Colonic mucosa (tissue), 4 donors: ENCODE data around the gene AXDND1. TPM values are rescaled to one million over a fixed set of nuclear protein-coding genes. Genes with fewer than 3 reads are reported as not detected.
"Not testable (repeated sequence)": the region's sequence is repeated elsewhere in the genome, so short reads cannot be mapped to it uniquely, and the experiment has no call there.

Experiments used
- DNase-seq: peaks from one replicate; pipeline ENCODE4 v3.0.0-alpha.2; 2020
- H3K27ac ChIP-seq: fragments of 200-600 bp; one replicate; pipeline ENCODE4 v1.8.0; 2021
- H3K27me3 ChIP-seq: fragments of 200-600 bp; one replicate; pipeline ENCODE4 v1.8.0; 2021
- H3K36me3 ChIP-seq: fragments of 200-600 bp; one replicate; pipeline ENCODE4 v1.8.0; 2021
- H3K4me1 ChIP-seq: fragments of 200-600 bp; one replicate; pipeline ENCODE4 v1.8.0; 2021; ENCODE audit warnings: mild to moderate bottlenecking
- H3K4me3 ChIP-seq: fragments of 200-600 bp; one replicate; pipeline ENCODE4 v1.8.0; 2021
- H3K9ac ChIP-seq, 2 donors: one replicate each; pipeline ENCODE4 v1.7.0; 2013; ENCODE audit warnings: control low read depth in 2 of 2, low read depth in 2 of 2, low read length in 2 of 2
- H3K9me3 ChIP-seq: fragments of 200-600 bp; one replicate; pipeline ENCODE4 v1.8.0; 2021
- intact Hi-C: fragments of 100-400 bp; cut with DNase I; formaldehyde crosslinking; loops from one replicate; pipeline ENCODE4 v1.14.1; 2022
- total RNA-seq, 2 donors: library from RNA; stranded (reverse); fragmentation: NEBNext Ultra II Directional in 1 of 2; extraction: Animal tissue kit (Norgen Biotek cat#: 25700) in 1 of 2; gene quantifications; one replicate each; pipeline ENCODE4 v1.2.1, GENCODE V29; 2021
- TF ChIP-seq, protein P1 (sequence below): fragments of 200-600 bp; IDR thresholded peaks from one replicate; pipeline ENCODE4 v1.8.0; 2022; ENCODE audit warnings: antibody characterized with exemption, mild to moderate bottlenecking
- donor health status: healthy.
- donor health status: DM: no; HTN: no; CAD: no.
- donor health status: DM: no; HTN: no; CAD: no.

AXDND1 gene
- total RNA-seq, 2 donors from 2014 or later: 2.8 to 7.9 TPM

DNA sequence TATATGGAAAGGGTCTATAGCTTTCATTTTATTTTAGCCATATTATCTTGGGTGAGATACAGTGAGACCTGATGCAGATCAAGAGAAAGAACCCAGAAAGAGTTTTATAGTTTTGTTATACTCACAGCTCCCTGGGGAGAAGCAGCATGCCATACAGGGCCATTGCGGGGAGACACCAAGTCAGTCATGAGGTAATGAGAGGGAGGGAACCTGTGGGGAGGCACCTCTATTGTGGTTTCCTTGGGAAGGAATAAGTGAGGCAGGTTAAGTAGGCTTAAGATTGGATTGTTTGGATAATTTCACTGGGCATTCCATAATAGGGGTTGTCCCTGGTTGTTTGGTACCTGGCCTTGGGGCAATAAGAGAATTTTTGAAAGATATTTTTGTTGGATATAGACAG is 19.7 kb downstream of the AXDND1 start:
- no peaks in the 10 kb centered on the region for H3K36me3 ChIP-seq
- no peaks in the 10 kb centered on the region for H3K9me3 ChIP-seq
- intact Hi-C loops: no loop called here
- no peak for DNase-seq
- no peaks in the 10 kb centered on the region for H3K27me3 ChIP-seq
- no peak overlapping the region for H3K9ac ChIP-seq
- TF ChIP-seq, protein P1, sequence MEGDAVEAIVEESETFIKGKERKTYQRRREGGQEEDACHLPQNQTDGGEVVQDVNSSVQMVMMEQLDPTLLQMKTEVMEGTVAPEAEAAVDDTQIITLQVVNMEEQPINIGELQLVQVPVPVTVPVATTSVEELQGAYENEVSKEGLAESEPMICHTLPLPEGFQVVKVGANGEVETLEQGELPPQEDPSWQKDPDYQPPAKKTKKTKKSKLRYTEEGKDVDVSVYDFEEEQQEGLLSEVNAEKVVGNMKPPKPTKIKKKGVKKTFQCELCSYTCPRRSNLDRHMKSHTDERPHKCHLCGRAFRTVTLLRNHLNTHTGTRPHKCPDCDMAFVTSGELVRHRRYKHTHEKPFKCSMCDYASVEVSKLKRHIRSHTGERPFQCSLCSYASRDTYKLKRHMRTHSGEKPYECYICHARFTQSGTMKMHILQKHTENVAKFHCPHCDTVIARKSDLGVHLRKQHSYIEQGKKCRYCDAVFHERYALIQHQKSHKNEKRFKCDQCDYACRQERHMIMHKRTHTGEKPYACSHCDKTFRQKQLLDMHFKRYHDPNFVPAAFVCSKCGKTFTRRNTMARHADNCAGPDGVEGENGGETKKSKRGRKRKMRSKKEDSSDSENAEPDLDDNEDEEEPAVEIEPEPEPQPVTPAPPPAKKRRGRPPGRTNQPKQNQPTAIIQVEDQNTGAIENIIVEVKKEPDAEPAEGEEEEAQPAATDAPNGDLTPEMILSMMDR: no peak
- H3K27ac ChIP-seq: no peak overlapping the region
- H3K4me3 ChIP-seq: no peak overlapping the region
- no peaks in the 10 kb centered on the region for H3K4me1 ChIP-seq

GRCh38 chr1:179393721-179394120 is 27.9 kb downstream of the AXDND1 start:
- H3K9ac ChIP-seq: no peak overlapping the region
- no peak for DNase-seq
- no peaks in the 10 kb centered on the region for H3K27me3 ChIP-seq
- intact Hi-C loops: no loop called here
- H3K4me3 ChIP-seq: no peak overlapping the region
- no peaks in the 10 kb centered on the region for H3K4me1 ChIP-seq
- H3K9me3 ChIP-seq: no peaks in the 10 kb centered on the region
- H3K27ac ChIP-seq: no peak overlapping the region
- no peaks in the 10 kb centered on the region for H3K36me3 ChIP-seq
- TF ChIP-seq, protein P1: no peak

DNA sequence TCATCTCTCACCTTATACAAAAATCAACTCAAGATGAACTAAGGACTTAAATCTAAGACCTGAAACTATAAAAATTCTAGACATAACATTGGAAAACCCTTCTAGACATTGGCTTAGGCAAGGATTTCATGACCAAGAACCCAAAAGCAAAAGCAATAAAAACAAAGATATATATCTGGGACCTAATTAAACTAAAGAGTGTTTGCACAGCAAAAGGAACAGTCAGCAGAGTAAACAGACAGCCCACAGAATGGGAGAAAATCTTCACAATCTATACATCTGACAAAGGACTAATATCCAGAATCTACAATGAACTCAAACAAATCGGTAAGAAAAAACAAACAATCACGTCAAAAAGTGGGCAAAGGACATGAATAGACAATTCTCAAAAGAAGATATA is 33.6 kb downstream of the AXDND1 start:
- H3K9ac ChIP-seq, H3K9me3 ChIP-seq, H3K4me1 ChIP-seq, DNase-seq, intact Hi-C loops, H3K36me3 ChIP-seq, H3K27ac ChIP-seq, H3K4me3 ChIP-seq, H3K27me3 ChIP-seq: not testable (repeated sequence)

- H3K36me3 ChIP-seq, H3K9ac ChIP-seq, intact Hi-C loops, H3K9me3 ChIP-seq, H3K27me3 ChIP-seq, H3K27ac ChIP-seq, DNase-seq, H3K4me1 ChIP-seq, H3K4me3 ChIP-seq: not testable (repeated sequence)
Observed at GRCh38 chr1:179417760-179418159, 52.0 kb downstream of the AXDND1 start.

DNA sequence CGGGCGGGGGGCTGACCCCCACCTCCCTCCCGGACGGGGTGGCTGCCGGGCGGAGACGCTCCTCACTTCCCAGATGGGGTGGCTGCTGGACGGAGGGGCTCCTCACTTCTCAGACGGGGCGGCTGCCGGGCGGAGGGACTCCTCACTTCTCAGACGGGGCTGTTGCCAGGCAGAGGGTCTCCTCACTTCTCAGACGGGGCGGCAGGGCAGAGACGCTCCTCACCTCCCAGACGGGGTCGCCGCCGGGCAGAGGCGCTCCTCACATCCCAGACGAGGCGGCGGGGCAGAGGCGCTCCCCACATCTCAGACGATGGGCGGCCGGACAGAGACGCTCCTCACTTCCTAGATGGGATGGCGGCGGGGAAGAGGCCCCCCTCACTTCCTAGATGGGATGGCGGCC is 52.9 kb downstream of the AXDND1 start:
- H3K9ac ChIP-seq, H3K27me3 ChIP-seq, DNase-seq, H3K4me3 ChIP-seq, H3K9me3 ChIP-seq, H3K27ac ChIP-seq, H3K4me1 ChIP-seq, H3K36me3 ChIP-seq, intact Hi-C loops: not testable (repeated sequence)

DNA sequence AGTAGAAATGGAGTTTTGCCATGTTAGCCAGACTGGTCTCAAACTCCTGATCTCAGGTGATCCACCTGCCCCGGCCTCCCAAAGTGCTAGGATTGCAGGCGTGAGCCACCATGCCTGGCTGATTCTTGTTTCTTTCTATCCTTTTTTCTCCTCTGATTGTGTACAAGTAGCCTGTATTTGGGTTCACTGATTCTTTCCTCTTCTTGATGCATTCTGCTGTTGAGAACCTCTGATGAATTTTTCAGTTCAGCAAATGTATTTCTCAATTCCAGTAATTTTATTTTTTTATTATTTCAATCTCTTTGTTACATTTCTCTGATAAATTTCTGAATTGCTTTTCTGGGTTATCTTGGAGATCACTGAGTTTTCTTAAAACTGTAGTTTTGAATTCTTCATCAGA is 58.8 kb downstream of the AXDND1 start:
- Histone ChIP-seq H3K9ac (no peak overlapping the region), H3K27ac (no peak overlapping the region), H3K4me1 (no peaks in the 10 kb centered on the region), H3K27me3 (no peaks in the 10 kb centered on the region), H3K9me3 (no peaks in the 10 kb centered on the region), H3K4me3 (no peak overlapping the region), H3K36me3 (no peaks in the 10 kb centered on the region)
- intact Hi-C loops: no loop called here
- DNase-seq: no peak
- TF ChIP-seq, protein P1: no peak

GRCh38 chr1:179425186-179425585 is 59.4 kb downstream of the AXDND1 start:
- intact Hi-C loops: no loop called here
- no peak overlapping the region for H3K9ac ChIP-seq
- no peak for DNase-seq
- no peaks in the 10 kb centered on the region for H3K9me3 ChIP-seq
- TF ChIP-seq, protein P1: no peak
- no peaks in the 10 kb centered on the region for H3K36me3 ChIP-seq
- H3K4me1 ChIP-seq: no peaks in the 10 kb centered on the region
- no peak overlapping the region for H3K27ac ChIP-seq
- H3K27me3 ChIP-seq: no peaks in the 10 kb centered on the region
- H3K4me3 ChIP-seq: no peak overlapping the region
